ENCODE results near the gene FSHR. TPM values are rescaled to one million over a fixed set of nuclear protein-coding genes. Genes with fewer than 3 reads are reported as not detected.

The FSHR gene
- total RNA-seq, 1 experiment from 2014 or later = not detected

DNA sequence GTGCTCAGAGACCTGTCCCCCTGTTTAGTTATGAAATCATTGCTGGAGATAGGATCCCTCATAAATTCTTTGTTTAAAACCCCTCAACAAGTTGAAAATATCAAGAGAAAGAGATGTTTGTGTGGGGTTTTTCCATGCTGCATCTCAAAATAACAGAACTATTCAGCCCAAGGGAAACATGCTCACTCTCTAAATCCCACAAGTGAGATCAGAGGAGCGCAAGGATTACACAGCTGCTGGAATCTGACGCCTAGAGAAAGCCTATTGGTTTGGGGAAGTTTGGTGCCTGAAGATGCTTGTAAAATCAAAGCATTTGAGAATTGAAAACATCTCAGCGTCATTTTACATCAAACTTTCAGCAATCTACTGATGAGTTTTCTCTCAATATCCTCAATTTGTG lies 7.9 kb downstream of the FSHR start:
- no TSS peak for BruUV-seq (replicated peaks)
- Histone ChIP-seq H4K20me1 (ENCODE audit: low read length) (no peaks in the 10 kb centered on the region), H2AFZ (ENCODE audit: low read length) (no peak overlapping the region), H3K4me1 (ENCODE audit: insufficient read depth, low read length) (no peaks in the 10 kb centered on the region), H3K4me2 (ENCODE audit: low read length) (no peak overlapping the region), H3K9me2 (replicated peaks; ENCODE audit: low read length) (no peaks in the 10 kb centered on the region), H3K27ac (ENCODE audit: low read length) (no peak overlapping the region), H3K9me3 (ENCODE audit: low read length) (peaks cover 11% of the 10 kb centered on the region), H3K4me3 (ENCODE audit: low read length) (no peak overlapping the region), H3K27me3 (ENCODE audit: low read length) (no peaks in the 10 kb centered on the region), H3K36me3 (ENCODE audit: low read depth, low read length) (no peaks in the 10 kb centered on the region), H3F3A (ENCODE audit: low read length, unreplicated experiment) (no peaks in the 10 kb centered on the region), H3K79me2 (ENCODE audit: low read length) (no peaks in the 10 kb centered on the region), H3K9ac (ENCODE audit: low read length) (no peak overlapping the region)
- intact Hi-C loops (cut with micrococcal nuclease) = no loop called here
- no peak for TF ChIP-seq EZH2 (IDR thresholded peaks at IDR 0.05; ENCODE audit: low read length, unreplicated experiment)
- TF ChIP-seq EZH2phosphoT487 (IDR thresholded peaks at IDR 0.05; ENCODE audit: borderline replicate concordance, low read length) = no peak
- TF ChIP-seq, protein P1, sequence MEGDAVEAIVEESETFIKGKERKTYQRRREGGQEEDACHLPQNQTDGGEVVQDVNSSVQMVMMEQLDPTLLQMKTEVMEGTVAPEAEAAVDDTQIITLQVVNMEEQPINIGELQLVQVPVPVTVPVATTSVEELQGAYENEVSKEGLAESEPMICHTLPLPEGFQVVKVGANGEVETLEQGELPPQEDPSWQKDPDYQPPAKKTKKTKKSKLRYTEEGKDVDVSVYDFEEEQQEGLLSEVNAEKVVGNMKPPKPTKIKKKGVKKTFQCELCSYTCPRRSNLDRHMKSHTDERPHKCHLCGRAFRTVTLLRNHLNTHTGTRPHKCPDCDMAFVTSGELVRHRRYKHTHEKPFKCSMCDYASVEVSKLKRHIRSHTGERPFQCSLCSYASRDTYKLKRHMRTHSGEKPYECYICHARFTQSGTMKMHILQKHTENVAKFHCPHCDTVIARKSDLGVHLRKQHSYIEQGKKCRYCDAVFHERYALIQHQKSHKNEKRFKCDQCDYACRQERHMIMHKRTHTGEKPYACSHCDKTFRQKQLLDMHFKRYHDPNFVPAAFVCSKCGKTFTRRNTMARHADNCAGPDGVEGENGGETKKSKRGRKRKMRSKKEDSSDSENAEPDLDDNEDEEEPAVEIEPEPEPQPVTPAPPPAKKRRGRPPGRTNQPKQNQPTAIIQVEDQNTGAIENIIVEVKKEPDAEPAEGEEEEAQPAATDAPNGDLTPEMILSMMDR (conservative IDR thresholded peaks at IDR 0.05; ENCODE audit: low read depth, low read length) = no peak
- CTCF ChIA-PET = no interaction called here
- POLR2A ChIA-PET (ENCODE audit: unreplicated experiment) = no interaction called here
- DNase-seq = no peak
- ATAC-seq = no peak

DNA sequence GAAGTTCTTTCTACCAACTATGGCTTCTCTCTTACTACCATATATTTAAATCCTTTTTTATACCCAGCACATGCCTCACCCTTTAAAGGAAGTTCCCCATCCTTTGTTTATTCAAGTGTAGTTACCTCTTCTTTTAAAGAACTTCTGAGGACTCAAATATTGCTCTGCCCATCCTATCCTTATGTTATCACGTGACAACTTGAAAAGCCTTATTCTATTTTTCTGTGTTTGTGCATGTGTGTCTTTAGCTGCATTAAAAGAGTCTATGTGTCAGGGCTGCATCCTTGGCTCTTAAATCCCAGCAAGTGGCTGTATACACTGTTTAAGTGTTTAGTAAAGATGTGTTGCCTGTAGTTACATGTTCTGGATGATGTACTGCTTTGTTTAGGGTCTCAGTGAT lies 22.5 kb downstream of the FSHR start:
- Histone ChIP-seq H3K4me2 (ENCODE audit: low read length) (no peak overlapping the region), H3K79me2 (ENCODE audit: low read length) (no peaks in the 10 kb centered on the region), H3K27ac (ENCODE audit: low read length) (no peak overlapping the region), H3K9ac (ENCODE audit: low read length) (no peak overlapping the region), H3F3A (ENCODE audit: low read length, unreplicated experiment) (no peaks in the 10 kb centered on the region), H3K36me3 (ENCODE audit: low read depth, low read length) (no peaks in the 10 kb centered on the region), H3K9me3 (ENCODE audit: low read length) (peaks cover 11% of the 10 kb centered on the region; the same call in 1 of the 2 replicates), H3K4me1 (ENCODE audit: insufficient read depth, low read length) (no peaks in the 10 kb centered on the region), H2AFZ (ENCODE audit: low read length) (no peak overlapping the region), H4K20me1 (ENCODE audit: low read length) (no peaks in the 10 kb centered on the region), H3K9me2 (replicated peaks; ENCODE audit: low read length) (no peaks in the 10 kb centered on the region), H3K4me3 (ENCODE audit: low read length) (no peak overlapping the region), H3K27me3 (ENCODE audit: low read length) (no peaks in the 10 kb centered on the region)
- intact Hi-C loops (cut with micrococcal nuclease) = no loop called here
- BruUV-seq (replicated peaks) = no TSS peak
- no peak for TF ChIP-seq EZH2phosphoT487 (IDR thresholded peaks at IDR 0.05; ENCODE audit: borderline replicate concordance, low read length)
- TF ChIP-seq EZH2 (IDR thresholded peaks at IDR 0.05; ENCODE audit: low read length, unreplicated experiment) = no peak
- TF ChIP-seq, protein P1 (conservative IDR thresholded peaks at IDR 0.05; ENCODE audit: low read depth, low read length) = no peak
- POLR2A ChIA-PET (ENCODE audit: unreplicated experiment) = no interaction called here
- no peak for DNase-seq
- CTCF ChIA-PET = no interaction called here
- ATAC-seq = no peak

DNA sequence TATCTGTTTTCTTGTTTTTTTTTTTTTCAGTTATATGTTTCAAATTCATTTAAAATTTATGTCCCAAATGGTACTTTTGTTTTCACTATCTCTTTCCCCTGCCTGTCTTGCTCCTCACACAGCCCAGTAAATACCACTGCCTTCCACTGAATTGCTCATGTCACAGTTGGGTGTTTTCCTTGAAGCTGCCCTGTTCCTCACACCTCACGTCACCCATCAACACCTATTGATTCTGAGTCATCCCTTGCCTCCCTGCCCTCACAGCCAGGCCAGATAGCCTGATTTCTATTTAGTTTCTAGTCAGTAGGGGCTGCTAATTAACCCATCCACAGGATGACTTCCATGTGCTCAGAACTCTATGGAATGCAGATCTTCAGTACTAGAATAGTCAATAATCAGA lies 25.3 kb downstream of the FSHR start:
- no peak overlapping the region for H2AFZ ChIP-seq (ENCODE audit: low read length)
- ATAC-seq (no peak), DNase-seq (no peak)
- no peak overlapping the region for H3K4me3 ChIP-seq (ENCODE audit: low read length)
- H3K36me3 ChIP-seq (ENCODE audit: low read depth, low read length) = no peaks in the 10 kb centered on the region
- no peaks in the 10 kb centered on the region for H4K20me1 ChIP-seq (ENCODE audit: low read length)
- intact Hi-C loops (cut with micrococcal nuclease) = no loop called here
- TF ChIP-seq EZH2 (IDR thresholded peaks at IDR 0.05; ENCODE audit: low read length, unreplicated experiment) (no peak), EZH2phosphoT487 (IDR thresholded peaks at IDR 0.05; ENCODE audit: borderline replicate concordance, low read length) (no peak)
- TF ChIP-seq, protein P1 (conservative IDR thresholded peaks at IDR 0.05; ENCODE audit: low read depth, low read length) = no peak
- no peaks in the 10 kb centered on the region for H3K4me1 ChIP-seq (ENCODE audit: insufficient read depth, low read length)
- H3K79me2 ChIP-seq (ENCODE audit: low read length) = no peaks in the 10 kb centered on the region
- H3K9ac ChIP-seq (ENCODE audit: low read length) = no peak overlapping the region
- no peak overlapping the region for H3K27ac ChIP-seq (ENCODE audit: low read length)
- H3F3A ChIP-seq (ENCODE audit: low read length, unreplicated experiment) = no peaks in the 10 kb centered on the region
- H3K9me2 ChIP-seq (replicated peaks; ENCODE audit: low read length) = no peaks in the 10 kb centered on the region
- H3K27me3 ChIP-seq (ENCODE audit: low read length) = no peaks in the 10 kb centered on the region
- no TSS peak for BruUV-seq (replicated peaks)
- H3K4me2 ChIP-seq (ENCODE audit: low read length) = no peak overlapping the region
- peaks cover 10% of the 10 kb centered on the region; the same call in 1 of the 2 replicates for H3K9me3 ChIP-seq (ENCODE audit: low read length)
- POLR2A ChIA-PET (ENCODE audit: unreplicated experiment) = no interaction called here
- CTCF ChIA-PET = no interaction called here

Measured in PC-3 (cell line).